GM12878 (cell line): Measurements from ENCODE around the gene HOXC9. TPM values are rescaled to one million over a fixed set of nuclear protein-coding genes. Genes with fewer than 3 reads are reported as not detected.

ENCODE experiments used
- ATAC-seq: fragments of 200-7000 bp; cut with Tn5 transposase; 3 replicates; pipeline ENCODE4 v1.9.1; 2020; ENCODE audit warnings: mild to moderate bottlenecking, moderate library complexity
- BruUV-seq: library from RNA; stranded (reverse); fragments of 400-500 nt; replicated peaks from 2 replicates; lab custom pipeline; 2021; lab: Mats Ljungman, UMichigan
- CTCF ChIA-PET: fragments of 300-600 bp; sonication (Branson Sonifier 250); formaldehyde crosslinking; extraction: SDS; loops from one replicate; lab custom pipeline; 2021; ENCODE audit warnings: inconsistent platforms; lab: Yijun Ruan, JAX
- POLR2A ChIA-PET: fragments of 350-600 bp; formaldehyde crosslinking; extraction: SDS; loops from one replicate; lab custom pipeline; 2021; ENCODE audit warnings: inconsistent platforms; lab: Charles Lee
- RAD21 ChIA-PET: fragments of 300-600 bp; sonication (Branson Sonifier 250); formaldehyde crosslinking; loops from one replicate; lab custom pipeline; 2023; ENCODE audit warnings: antibody characterized with exemption; ENCODE audit not compliant: unreplicated experiment; lab: Charles Lee
- SMC1A ChIA-PET: fragments of 300-600 bp; sonication (Branson Sonifier 250); formaldehyde crosslinking; loops from one replicate; lab custom pipeline; 2023; ENCODE audit not compliant: unreplicated experiment, uncharacterized antibody; lab: Charles Lee
- DNase-seq: peaks from one replicate; pipeline ENCODE4 v3.0.0-alpha.2; 2011; ENCODE audit warnings: low read depth, low spot score
- FAIRE-seq: peaks from 3 replicates; lab custom pipeline; 2011; peaks lifted over from hg19 to GRCh38; lab: Jason Lieb, UNC
- H2AFZ ChIP-seq: 2 replicates; pipeline ENCODE4 v1.6.0; 2011; ENCODE audit warnings: low read depth, low read length, control low read depth; ENCODE audit not compliant: control insufficient read depth
- H3K27ac ChIP-seq: 2 replicates; pipeline ENCODE4 v1.5.1; 2011; ENCODE audit warnings: control low read depth; ENCODE audit not compliant: control insufficient read depth, insufficient read depth
- H3K27me3 ChIP-seq, 2 experiments: replicated peaks in 1 of 2; 2 replicates each; pipeline versions ENCODE4 v1.6.0 to v1.6.1; 2011; ENCODE audit warnings: low read length in 1 of 2; ENCODE audit not compliant: control insufficient read depth in 2 of 2, insufficient read depth in 2 of 2
- H3K36me3 ChIP-seq, 2 experiments: 2 replicates each; pipeline ENCODE4 v1.5.1; 2011; ENCODE audit warnings: low read length in 1 of 2; ENCODE audit not compliant: control insufficient read depth in 2 of 2, insufficient read depth in 2 of 2
- H3K4me1 ChIP-seq: 2 replicates; pipeline ENCODE4 v1.6.1; 2011; ENCODE audit warnings: mild to moderate bottlenecking, low read length, moderate library complexity, mixed read lengths; ENCODE audit not compliant: control insufficient read depth, insufficient read depth
- H3K4me2 ChIP-seq: 2 replicates; pipeline ENCODE4 v1.6.0; 2011; ENCODE audit warnings: control low read depth; ENCODE audit not compliant: control insufficient read depth, insufficient read depth
- H3K4me3 ChIP-seq: fragments of 200-600 bp; sonication (generic); 2 replicates; pipeline ENCODE4 v1.5.1; 2016
- H3K79me2 ChIP-seq: 2 replicates; pipeline ENCODE4 v1.6.0; 2011; ENCODE audit warnings: low read length; ENCODE audit not compliant: control insufficient read depth, insufficient read depth
- H3K9ac ChIP-seq: 2 replicates; pipeline ENCODE4 v1.8.0; 2011; ENCODE audit warnings: low read length, control low read depth, mixed read lengths; ENCODE audit not compliant: control insufficient read depth, insufficient read depth
- H3K9me3 ChIP-seq: replicated peaks from 3 replicates; pipeline ENCODE4 v1.5.1; 2011; ENCODE audit warnings: mild to moderate bottlenecking, low read length; ENCODE audit not compliant: control insufficient read depth, insufficient read depth
- H4K20me1 ChIP-seq: 2 replicates; pipeline ENCODE4 v1.6.0; 2011; ENCODE audit not compliant: control insufficient read depth, insufficient read depth
- NFYA ChIP-seq: IDR thresholded peaks from 2 replicates; pipeline ENCODE4 v1.6.1; 2011; ENCODE audit warnings: low read depth, mild to moderate bottlenecking, low read length, improper control_type of control experiment, borderline replicate concordance
- NFYB ChIP-seq: IDR thresholded peaks from 2 replicates; pipeline ENCODE4 v1.6.1; 2011; ENCODE audit warnings: low read depth, mild to moderate bottlenecking, low read length, improper control_type of control experiment, moderate library complexity; ENCODE audit not compliant: insufficient read depth
- RAD51 ChIP-seq: fragments of 450-650 bp; IDR thresholded peaks from 2 replicates; pipeline ENCODE4 v1.6.1; 2016; ENCODE audit warnings: moderate library complexity, mild to moderate bottlenecking, inconsistent platforms
- ZNF384 ChIP-seq: IDR thresholded peaks from 2 replicates; pipeline ENCODE4 v1.6.1; 2012; ENCODE audit warnings: low read depth, mild to moderate bottlenecking, low read length, improper control_type of control experiment, borderline replicate concordance
- WGBS: methylation state at CpG from one replicate; pipeline ENCODE4 v1.1.6; 2016; ENCODE audit warnings: low lambda C conversion rate; ENCODE audit not compliant: insufficient replicate concordance, insufficient coverage; ENCODE audit errors: missing lambda C conversion rate; 5-methylcytosine and 5-hydroxymethylcytosine counted together
- in situ Hi-C: fragments of 300-500 bp; cut with MboI; formaldehyde crosslinking; loops from 9 replicates; pipeline ENCODE4 v1.14.3; 2018; ENCODE audit warnings: mixed read lengths
- intact Hi-C: fragments of 100-400 bp; cut with micrococcal nuclease; formaldehyde crosslinking; loops from one replicate; pipeline ENCODE4 v1.14.2; 2022; ENCODE audit not compliant: unreplicated experiment
- polyA plus RNA-seq, 11 experiments: library from polyadenylated mRNA; depleted of rRNA in 4 of 11; unstranded in 6 of 11; stranded (reverse) in 5 of 11; fragments of >200 nt; fragmentation: Nextera tagmentation in 4 of 11; fragmentation: Illumina TruSeq in 1 of 11; extraction: Ambion mirVana in 4 of 11; extraction: Trizol in 1 of 11; gene quantifications; 1 replicate in 1 of 11; 2 replicates in 10 of 11; pipeline versions ENCODE4 v1.2.1 to v1.2.3, GENCODE V29; 2011 to 2016; ENCODE audit warnings: inconsistent platforms in 2 of 11, missing spikeins in 2 of 11, low read depth in 1 of 11
- total RNA-seq, 4 experiments: library from RNA; depleted of rRNA in 3 of 4; stranded (reverse); fragments of >200 nt in 3 of 4; fragmentation: Illumina TruSeq in 1 of 4; extraction: Trizol in 1 of 4; gene quantifications; 2 replicates each; pipeline versions ENCODE4 v1.2.1 to v1.2.3, GENCODE V29; 2013 to 2021
- TF ChIP-seq, protein P1 (sequence below): IDR thresholded peaks from 2 replicates; pipeline ENCODE4 v1.6.1; 2011; ENCODE audit warnings: borderline replicate concordance, low read depth, mild to moderate bottlenecking, moderate library complexity, mixed read lengths, low read length; ENCODE audit not compliant: insufficient read depth; ENCODE audit errors: extremely low read length
- TF ChIP-seq, protein P2 (sequence below): fragments of 450-650 bp; IDR thresholded peaks from 2 replicates; pipeline ENCODE4 v1.6.1; 2017; ENCODE audit warnings: antibody characterized with exemption, mild to moderate bottlenecking, moderate library complexity
- TF ChIP-seq, protein P3 (sequence below): IDR thresholded peaks from 2 replicates; pipeline ENCODE4 v1.6.1; 2011; ENCODE audit warnings: low read depth, low read length, improper control_type of control experiment, borderline replicate concordance
- TF ChIP-seq, protein P4 (sequence below): IDR thresholded peaks from 2 replicates; pipeline ENCODE4 v1.6.1; 2012; ENCODE audit warnings: mild to moderate bottlenecking, low read depth, low read length
- TF ChIP-seq, protein P5 (sequence below): IDR thresholded peaks from 2 replicates; pipeline ENCODE4 v1.6.1; 2011; ENCODE audit warnings: low read depth, mild to moderate bottlenecking, low read length, moderate library complexity, borderline replicate concordance; ENCODE audit errors: extremely low read depth

HOXC9 gene
- total and polyA plus RNA-seq, 10 of the 15 experiments (the other 5 are each of a cell fraction or from before 2014, with no cell fraction given) = not detected

DNA sequence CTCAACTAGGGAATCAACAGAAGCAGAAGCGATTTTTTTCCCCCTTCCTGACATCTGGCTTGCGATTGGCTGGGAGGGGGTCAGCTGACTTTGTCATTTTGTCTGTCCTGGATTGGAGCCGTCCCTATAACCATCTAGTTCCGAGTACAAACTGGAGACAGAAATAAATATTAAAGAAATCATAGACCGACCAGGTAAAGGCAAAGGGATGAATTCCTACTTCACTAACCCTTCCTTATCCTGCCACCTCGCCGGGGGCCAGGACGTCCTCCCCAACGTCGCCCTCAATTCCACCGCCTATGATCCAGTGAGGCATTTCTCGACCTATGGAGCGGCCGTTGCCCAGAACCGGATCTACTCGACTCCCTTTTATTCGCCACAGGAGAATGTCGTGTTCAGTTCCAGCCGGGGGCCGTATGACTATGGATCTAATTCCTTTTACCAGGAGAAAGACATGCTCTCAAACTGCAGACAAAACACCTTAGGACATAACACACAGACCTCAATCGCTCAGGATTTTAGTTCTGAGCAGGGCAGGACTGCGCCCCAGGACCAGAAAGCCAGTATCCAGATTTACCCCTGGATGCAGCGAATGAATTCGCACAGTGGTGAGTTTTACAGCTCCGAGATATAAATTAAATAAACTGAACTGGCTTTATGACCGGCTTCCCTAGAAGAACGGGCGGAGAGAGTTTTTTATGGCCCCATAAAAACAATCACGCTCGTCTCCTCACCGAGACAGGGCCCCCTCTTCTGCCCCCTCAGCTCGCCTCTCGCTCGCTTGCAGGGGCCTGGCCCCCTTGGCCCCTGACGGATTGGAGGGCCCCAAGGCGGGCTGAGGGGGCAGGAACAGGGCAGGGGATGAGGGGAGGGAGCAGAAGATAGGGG, 28.6 kb downstream of the HOXC9 start, which contains the start of gene HOXC6:
Gene HOXC6 (plus strand): TSS at position 127 of the 888 bp plus-strand sequence. CDS start 82 bp downstream, at position 209.
- DNase-seq (no peak), ATAC-seq (peak; percentile 63), FAIRE-seq (peak; percentile 65)
- peaks cover 6 to 29% of the 10 kb centered on the region in 2 experiments for H3K27me3 ChIP-seq
- ChIA-PET POLR2A (interaction anchor here (0.5 to 1.5 kb wide), 4 partner anchors 11 to 160 kb away, joined by 3 to 5 read pairs (median 4); partner anchors contain the start of gene SMUG1), RAD21 (interaction anchor here (0.6 to 12.6 kb wide), 6 partner anchors 11 to 168 kb away, joined by 3 to 222 read pairs (median 5); partner anchors contain the start of gene SMUG1), SMC1A (interaction anchor here (0.6 to 1.7 kb wide), 10 partner anchors 11 to 180 kb away, joined by 3 to 8 read pairs (median 3); partner anchors contain the start of genes HOXC4 and SMUG1), CTCF (interaction anchor here (0.7 to 13.4 kb wide), 12 partner anchors 12 to 188 kb away, joined by 3 to 343 read pairs (median 10); partner anchors contain the start of genes HOXC4 and SMUG1)
- no peaks in the 10 kb centered on the region for H4K20me1 ChIP-seq
- intact Hi-C loops (no loop called here), in situ Hi-C loops (loop anchor here (10.0 kb wide), 2 partner anchors 166 to 336 kb away; partner anchors contain the start of gene GPR84)
- no peaks in the 10 kb centered on the region for H3K36me3 ChIP-seq
- H3K4me2 ChIP-seq = peak within 1 kb of the TSS; percentile 76
- H3K4me3 ChIP-seq = peak within 1 kb of the TSS; percentile 38; the same call in 1 of the 2 replicates
- peak within 1 kb of the TSS; percentile 31; the same call in 1 of the 2 replicates for H3K9ac ChIP-seq
- H2AFZ ChIP-seq = peak within 1 kb of the TSS; percentile 77
- no TSS peak for BruUV-seq
- 11% methylated on average over 36 of the region's 36 CpGs for WGBS
- no peak within 1 kb of the TSS for H3K27ac ChIP-seq
- TF ChIP-seq, protein P1, sequence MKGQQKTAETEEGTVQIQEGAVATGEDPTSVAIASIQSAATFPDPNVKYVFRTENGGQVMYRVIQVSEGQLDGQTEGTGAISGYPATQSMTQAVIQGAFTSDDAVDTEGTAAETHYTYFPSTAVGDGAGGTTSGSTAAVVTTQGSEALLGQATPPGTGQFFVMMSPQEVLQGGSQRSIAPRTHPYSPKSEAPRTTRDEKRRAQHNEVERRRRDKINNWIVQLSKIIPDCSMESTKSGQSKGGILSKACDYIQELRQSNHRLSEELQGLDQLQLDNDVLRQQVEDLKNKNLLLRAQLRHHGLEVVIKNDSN = peak; percentile 49
- TF ChIP-seq RAD51 (peak; percentile 89), ZNF384 (peak; percentile 59; the same call in 1 of the 2 replicates), NFYB (peak; percentile 68; the same call in 1 of the 2 replicates), NFYA (no peak)
- TF ChIP-seq, protein P2, sequence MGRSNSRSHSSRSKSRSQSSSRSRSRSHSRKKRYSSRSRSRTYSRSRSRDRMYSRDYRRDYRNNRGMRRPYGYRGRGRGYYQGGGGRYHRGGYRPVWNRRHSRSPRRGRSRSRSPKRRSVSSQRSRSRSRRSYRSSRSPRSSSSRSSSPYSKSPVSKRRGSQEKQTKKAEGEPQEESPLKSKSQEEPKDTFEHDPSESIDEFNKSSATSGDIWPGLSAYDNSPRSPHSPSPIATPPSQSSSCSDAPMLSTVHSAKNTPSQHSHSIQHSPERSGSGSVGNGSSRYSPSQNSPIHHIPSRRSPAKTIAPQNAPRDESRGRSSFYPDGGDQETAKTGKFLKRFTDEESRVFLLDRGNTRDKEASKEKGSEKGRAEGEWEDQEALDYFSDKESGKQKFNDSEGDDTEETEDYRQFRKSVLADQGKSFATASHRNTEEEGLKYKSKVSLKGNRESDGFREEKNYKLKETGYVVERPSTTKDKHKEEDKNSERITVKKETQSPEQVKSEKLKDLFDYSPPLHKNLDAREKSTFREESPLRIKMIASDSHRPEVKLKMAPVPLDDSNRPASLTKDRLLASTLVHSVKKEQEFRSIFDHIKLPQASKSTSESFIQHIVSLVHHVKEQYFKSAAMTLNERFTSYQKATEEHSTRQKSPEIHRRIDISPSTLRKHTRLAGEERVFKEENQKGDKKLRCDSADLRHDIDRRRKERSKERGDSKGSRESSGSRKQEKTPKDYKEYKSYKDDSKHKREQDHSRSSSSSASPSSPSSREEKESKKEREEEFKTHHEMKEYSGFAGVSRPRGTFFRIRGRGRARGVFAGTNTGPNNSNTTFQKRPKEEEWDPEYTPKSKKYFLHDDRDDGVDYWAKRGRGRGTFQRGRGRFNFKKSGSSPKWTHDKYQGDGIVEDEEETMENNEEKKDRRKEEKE = no peak
- TF ChIP-seq, protein P3, sequence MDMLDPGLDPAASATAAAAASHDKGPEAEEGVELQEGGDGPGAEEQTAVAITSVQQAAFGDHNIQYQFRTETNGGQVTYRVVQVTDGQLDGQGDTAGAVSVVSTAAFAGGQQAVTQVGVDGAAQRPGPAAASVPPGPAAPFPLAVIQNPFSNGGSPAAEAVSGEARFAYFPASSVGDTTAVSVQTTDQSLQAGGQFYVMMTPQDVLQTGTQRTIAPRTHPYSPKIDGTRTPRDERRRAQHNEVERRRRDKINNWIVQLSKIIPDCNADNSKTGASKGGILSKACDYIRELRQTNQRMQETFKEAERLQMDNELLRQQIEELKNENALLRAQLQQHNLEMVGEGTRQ = peak; percentile 36; the same call in 1 of the 2 replicates
- TF ChIP-seq, protein P4, sequence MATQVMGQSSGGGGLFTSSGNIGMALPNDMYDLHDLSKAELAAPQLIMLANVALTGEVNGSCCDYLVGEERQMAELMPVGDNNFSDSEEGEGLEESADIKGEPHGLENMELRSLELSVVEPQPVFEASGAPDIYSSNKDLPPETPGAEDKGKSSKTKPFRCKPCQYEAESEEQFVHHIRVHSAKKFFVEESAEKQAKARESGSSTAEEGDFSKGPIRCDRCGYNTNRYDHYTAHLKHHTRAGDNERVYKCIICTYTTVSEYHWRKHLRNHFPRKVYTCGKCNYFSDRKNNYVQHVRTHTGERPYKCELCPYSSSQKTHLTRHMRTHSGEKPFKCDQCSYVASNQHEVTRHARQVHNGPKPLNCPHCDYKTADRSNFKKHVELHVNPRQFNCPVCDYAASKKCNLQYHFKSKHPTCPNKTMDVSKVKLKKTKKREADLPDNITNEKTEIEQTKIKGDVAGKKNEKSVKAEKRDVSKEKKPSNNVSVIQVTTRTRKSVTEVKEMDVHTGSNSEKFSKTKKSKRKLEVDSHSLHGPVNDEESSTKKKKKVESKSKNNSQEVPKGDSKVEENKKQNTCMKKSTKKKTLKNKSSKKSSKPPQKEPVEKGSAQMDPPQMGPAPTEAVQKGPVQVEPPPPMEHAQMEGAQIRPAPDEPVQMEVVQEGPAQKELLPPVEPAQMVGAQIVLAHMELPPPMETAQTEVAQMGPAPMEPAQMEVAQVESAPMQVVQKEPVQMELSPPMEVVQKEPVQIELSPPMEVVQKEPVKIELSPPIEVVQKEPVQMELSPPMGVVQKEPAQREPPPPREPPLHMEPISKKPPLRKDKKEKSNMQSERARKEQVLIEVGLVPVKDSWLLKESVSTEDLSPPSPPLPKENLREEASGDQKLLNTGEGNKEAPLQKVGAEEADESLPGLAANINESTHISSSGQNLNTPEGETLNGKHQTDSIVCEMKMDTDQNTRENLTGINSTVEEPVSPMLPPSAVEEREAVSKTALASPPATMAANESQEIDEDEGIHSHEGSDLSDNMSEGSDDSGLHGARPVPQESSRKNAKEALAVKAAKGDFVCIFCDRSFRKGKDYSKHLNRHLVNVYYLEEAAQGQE = no peak
- TF ChIP-seq, protein P5, sequence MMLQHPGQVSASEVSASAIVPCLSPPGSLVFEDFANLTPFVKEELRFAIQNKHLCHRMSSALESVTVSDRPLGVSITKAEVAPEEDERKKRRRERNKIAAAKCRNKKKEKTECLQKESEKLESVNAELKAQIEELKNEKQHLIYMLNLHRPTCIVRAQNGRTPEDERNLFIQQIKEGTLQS = peak; percentile 36; the same call in 1 of the 2 replicates
- H3K79me2 ChIP-seq = no peaks in the 10 kb centered on the region
- no peaks in the 10 kb centered on the region for H3K9me3 ChIP-seq
- H3K4me1 ChIP-seq = peaks cover 13% of the 10 kb centered on the region
